HepG2 (cell line): ENCODE results near the gene GDF9. TPM values are rescaled to one million over a fixed set of nuclear protein-coding genes. Genes with fewer than 3 reads are reported as not detected.

Experiments used
- KMT2A ChIP-seq: sonication (generic); formaldehyde crosslinking; IDR thresholded peaks from 2 replicates; pipeline ENCODE4 v1.4.0; 2020; ENCODE audit warnings: missing genetic modification reagents
- POLR2A ChIP-seq, 2 experiments: IDR thresholded peaks; 2 replicates each; pipeline ENCODE4 v1.6.1; 2011; ENCODE audit warnings: low read depth in 2 of 2, low read length in 2 of 2, mild to moderate bottlenecking in 1 of 2, moderate library complexity in 1 of 2; ENCODE audit not compliant: insufficient read depth in 1 of 2
- POLR2AphosphoS5 ChIP-seq: IDR thresholded peaks from 2 replicates; pipeline ENCODE4 v1.6.1; 2012; ENCODE audit warnings: low read depth, low read length
- SMC3 ChIP-seq: IDR thresholded peaks from 2 replicates; pipeline ENCODE4 v1.6.1; 2011; ENCODE audit warnings: low read length, improper control_type of control experiment
- TMF1 ChIP-seq: sonication (generic); formaldehyde crosslinking; IDR thresholded peaks from 2 replicates; pipeline ENCODE4 v1.8.1; 2022; ENCODE audit warnings: low read depth, missing genetic modification reagents
- ZBTB3 ChIP-seq: sonication (generic); formaldehyde crosslinking; IDR thresholded peaks from 2 replicates; pipeline ENCODE4 v1.4.0; 2020; ENCODE audit warnings: low read depth, mild to moderate bottlenecking, moderate library complexity, missing genetic modification reagents, borderline replicate concordance
- ZBTB7A ChIP-seq: sonication (generic); formaldehyde crosslinking; IDR thresholded peaks from 2 replicates; pipeline ENCODE4 v1.8.0; 2022; ENCODE audit warnings: mild to moderate bottlenecking, missing genetic modification reagents
- ZKSCAN5 ChIP-seq: sonication (generic); formaldehyde crosslinking; IDR thresholded peaks from 2 replicates; pipeline ENCODE4 v1.5.1; 2020; ENCODE audit warnings: mild to moderate bottlenecking, missing genetic modification reagents
- ZNF549 ChIP-seq: sonication (generic); formaldehyde crosslinking; IDR thresholded peaks from 2 replicates; pipeline ENCODE4 v1.5.0; 2020; ENCODE audit warnings: missing genetic modification reagents
- polyA plus RNA-seq, 8 experiments: library from polyadenylated mRNA; depleted of rRNA in 3 of 8; stranded (reverse) in 7 of 8; unstranded in 1 of 8; fragments of >200 nt; fragmentation: Illumina TruSeq in 4 of 8; extraction: Trizol in 4 of 8; gene quantifications; 2 replicates each; pipeline versions ENCODE4 v1.2.1 to v1.2.3, GENCODE V29; 2011 to 2016; ENCODE audit warnings: low read depth in 4 of 8, missing spikeins in 1 of 8, mixed read lengths in 1 of 8; ENCODE audit not compliant: insufficient read depth in 1 of 8
- total RNA-seq, 5 experiments: library from RNA; depleted of rRNA; stranded (reverse); fragments of >200 nt; fragmentation: Illumina TruSeq; extraction: Trizol; gene quantifications; 2 replicates each; pipeline ENCODE4 v1.2.3, GENCODE V29; 2016; ENCODE audit warnings: low read depth in 1 of 5
- TF ChIP-seq, protein P1 (sequence below): sonication (generic); formaldehyde crosslinking; IDR thresholded peaks from 2 replicates; pipeline ENCODE4 v1.5.0; 2020; ENCODE audit warnings: mild to moderate bottlenecking, missing genetic modification reagents, borderline replicate concordance
- TF ChIP-seq, protein P2 (sequence below), 2 experiments: IDR thresholded peaks; 2 replicates each; pipeline ENCODE4 v1.6.1; 2011 to 2012; ENCODE audit warnings: low read length in 2 of 2, borderline replicate concordance in 1 of 2, low read depth in 1 of 2, mild to moderate bottlenecking in 1 of 2, moderate library complexity in 1 of 2
- TF ChIP-seq, protein P3 (sequence below): sonication (generic); formaldehyde crosslinking; IDR thresholded peaks from 2 replicates; pipeline ENCODE4; 2020; ENCODE audit warnings: missing genetic modification reagents, mild to moderate bottlenecking, borderline replicate concordance
- TF ChIP-seq, protein P4 (sequence below): sonication (generic); formaldehyde crosslinking; IDR thresholded peaks from 2 replicates; pipeline ENCODE4 v1.4.0; 2020; ENCODE audit warnings: mild to moderate bottlenecking, missing genetic modification reagents

The GDF9 gene
- total and polyA plus RNA-seq, 2 of the 13 experiments (the other 11 are each of a cell fraction or from before 2014, with no cell fraction given) = 0.33 to 0.38 TPM

DNA sequence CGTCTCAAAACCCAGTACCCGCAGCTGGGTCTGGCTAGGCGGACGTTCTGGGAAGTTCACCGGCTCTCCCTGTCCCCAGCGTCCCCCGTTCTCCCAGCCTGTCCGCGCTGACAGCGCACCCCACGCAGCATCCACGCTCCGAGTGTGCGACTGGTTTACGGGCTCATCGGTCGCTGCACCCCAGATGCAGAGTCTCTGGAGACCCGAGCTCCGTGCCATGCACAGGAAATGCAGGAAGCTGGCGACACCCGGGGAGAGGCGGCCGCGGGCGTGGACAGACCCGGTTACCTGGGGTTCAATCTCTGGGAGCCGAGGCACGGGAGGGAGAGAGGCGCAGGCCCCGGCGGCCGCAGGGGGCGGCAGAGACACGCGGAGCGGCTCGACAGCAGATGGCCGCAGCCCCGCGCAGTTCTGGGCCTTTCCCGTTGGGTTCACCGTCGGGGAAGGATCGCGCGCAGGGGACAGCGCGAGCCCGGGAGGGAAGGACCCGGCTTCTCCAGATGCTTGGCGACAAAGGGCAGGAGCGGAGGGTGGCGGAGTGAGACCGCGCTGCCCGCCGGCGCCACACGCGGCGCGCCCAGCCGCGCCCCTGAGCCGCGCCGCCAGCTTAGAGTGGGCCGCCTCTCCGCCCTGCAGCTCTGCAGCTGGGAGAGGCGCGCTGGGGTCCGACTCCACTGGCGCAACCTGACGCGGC is 36.4 kb downstream of the GDF9 start (continued):
- TF ChIP-seq, protein P1, sequence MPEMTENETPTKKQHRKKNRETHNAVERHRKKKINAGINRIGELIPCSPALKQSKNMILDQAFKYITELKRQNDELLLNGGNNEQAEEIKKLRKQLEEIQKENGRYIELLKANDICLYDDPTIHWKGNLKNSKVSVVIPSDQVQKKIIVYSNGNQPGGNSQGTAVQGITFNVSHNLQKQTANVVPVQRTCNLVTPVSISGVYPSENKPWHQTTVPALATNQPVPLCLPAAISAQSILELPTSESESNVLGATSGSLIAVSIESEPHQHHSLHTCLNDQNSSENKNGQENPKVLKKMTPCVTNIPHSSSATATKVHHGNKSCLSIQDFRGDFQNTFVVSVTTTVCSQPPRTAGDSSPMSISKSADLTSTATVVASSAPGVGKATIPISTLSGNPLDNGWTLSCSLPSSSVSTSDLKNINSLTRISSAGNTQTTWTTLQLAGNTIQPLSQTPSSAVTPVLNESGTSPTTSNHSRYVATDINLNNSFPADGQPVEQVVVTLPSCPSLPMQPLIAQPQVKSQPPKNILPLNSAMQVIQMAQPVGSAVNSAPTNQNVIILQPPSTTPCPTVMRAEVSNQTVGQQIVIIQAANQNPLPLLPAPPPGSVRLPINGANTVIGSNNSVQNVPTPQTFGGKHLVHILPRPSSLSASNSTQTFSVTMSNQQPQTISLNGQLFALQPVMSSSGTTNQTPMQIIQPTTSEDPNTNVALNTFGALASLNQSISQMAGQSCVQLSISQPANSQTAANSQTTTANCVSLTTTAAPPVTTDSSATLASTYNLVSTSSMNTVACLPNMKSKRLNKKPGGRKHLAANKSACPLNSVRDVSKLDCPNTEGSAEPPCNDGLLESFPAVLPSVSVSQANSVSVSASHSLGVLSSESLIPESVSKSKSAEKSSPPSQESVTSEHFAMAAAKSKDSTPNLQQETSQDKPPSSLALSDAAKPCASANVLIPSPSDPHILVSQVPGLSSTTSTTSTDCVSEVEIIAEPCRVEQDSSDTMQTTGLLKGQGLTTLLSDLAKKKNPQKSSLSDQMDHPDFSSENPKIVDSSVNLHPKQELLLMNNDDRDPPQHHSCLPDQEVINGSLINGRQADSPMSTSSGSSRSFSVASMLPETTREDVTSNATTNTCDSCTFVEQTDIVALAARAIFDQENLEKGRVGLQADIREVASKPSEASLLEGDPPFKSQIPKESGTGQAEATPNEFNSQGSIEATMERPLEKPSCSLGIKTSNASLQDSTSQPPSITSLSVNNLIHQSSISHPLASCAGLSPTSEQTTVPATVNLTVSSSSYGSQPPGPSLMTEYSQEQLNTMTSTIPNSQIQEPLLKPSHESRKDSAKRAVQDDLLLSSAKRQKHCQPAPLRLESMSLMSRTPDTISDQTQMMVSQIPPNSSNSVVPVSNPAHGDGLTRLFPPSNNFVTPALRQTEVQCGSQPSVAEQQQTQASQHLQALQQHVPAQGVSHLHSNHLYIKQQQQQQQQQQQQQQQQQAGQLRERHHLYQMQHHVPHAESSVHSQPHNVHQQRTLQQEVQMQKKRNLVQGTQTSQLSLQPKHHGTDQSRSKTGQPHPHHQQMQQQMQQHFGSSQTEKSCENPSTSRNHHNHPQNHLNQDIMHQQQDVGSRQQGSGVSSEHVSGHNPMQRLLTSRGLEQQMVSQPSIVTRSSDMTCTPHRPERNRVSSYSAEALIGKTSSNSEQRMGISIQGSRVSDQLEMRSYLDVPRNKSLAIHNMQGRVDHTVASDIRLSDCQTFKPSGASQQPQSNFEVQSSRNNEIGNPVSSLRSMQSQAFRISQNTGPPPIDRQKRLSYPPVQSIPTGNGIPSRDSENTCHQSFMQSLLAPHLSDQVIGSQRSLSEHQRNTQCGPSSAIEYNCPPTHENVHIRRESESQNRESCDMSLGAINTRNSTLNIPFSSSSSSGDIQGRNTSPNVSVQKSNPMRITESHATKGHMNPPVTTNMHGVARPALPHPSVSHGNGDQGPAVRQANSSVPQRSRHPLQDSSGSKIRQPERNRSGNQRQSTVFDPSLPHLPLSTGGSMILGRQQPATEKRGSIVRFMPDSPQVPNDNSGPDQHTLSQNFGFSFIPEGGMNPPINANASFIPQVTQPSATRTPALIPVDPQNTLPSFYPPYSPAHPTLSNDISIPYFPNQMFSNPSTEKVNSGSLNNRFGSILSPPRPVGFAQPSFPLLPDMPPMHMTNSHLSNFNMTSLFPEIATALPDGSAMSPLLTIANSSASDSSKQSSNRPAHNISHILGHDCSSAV (CRISPR knock-in tag) = no peak
- TF ChIP-seq ZBTB7A (CRISPR knock-in tag) (peak; percentile 70; the same call in 1 of the 2 replicates), ZKSCAN5 (CRISPR knock-in tag) (0 out of 2 replicates have a peak, but pooled peaks have one; percentile 17), SMC3 (peak; percentile 27; the same call in 1 of the 2 replicates), ZNF549 (CRISPR knock-in tag) (no peak), TMF1 (CRISPR knock-in tag) (peak; percentile 49; the same call in 1 of the 2 replicates), POLR2A (IDR thresholded peaks at IDR 0.05; ENCODE audit: insufficient read depth in 1 of 2, low read depth in 2 of 2, low read length in 2 of 2) (peak in 1 of 2 experiments; percentile 47; a peak in 1 of 4 replicates), ZBTB3 (CRISPR knock-in tag) (no peak), KMT2A (CRISPR knock-in tag) (peak; percentile 78), POLR2AphosphoS5 (peak; percentile 41)
- TF ChIP-seq, protein P2, sequence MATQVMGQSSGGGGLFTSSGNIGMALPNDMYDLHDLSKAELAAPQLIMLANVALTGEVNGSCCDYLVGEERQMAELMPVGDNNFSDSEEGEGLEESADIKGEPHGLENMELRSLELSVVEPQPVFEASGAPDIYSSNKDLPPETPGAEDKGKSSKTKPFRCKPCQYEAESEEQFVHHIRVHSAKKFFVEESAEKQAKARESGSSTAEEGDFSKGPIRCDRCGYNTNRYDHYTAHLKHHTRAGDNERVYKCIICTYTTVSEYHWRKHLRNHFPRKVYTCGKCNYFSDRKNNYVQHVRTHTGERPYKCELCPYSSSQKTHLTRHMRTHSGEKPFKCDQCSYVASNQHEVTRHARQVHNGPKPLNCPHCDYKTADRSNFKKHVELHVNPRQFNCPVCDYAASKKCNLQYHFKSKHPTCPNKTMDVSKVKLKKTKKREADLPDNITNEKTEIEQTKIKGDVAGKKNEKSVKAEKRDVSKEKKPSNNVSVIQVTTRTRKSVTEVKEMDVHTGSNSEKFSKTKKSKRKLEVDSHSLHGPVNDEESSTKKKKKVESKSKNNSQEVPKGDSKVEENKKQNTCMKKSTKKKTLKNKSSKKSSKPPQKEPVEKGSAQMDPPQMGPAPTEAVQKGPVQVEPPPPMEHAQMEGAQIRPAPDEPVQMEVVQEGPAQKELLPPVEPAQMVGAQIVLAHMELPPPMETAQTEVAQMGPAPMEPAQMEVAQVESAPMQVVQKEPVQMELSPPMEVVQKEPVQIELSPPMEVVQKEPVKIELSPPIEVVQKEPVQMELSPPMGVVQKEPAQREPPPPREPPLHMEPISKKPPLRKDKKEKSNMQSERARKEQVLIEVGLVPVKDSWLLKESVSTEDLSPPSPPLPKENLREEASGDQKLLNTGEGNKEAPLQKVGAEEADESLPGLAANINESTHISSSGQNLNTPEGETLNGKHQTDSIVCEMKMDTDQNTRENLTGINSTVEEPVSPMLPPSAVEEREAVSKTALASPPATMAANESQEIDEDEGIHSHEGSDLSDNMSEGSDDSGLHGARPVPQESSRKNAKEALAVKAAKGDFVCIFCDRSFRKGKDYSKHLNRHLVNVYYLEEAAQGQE (IDR thresholded peaks at IDR 0.05; ENCODE audit: borderline replicate concordance in 1 of 2, low read depth in 1 of 2, low read length in 2 of 2) = peak in 1 of 2 experiments; percentile 28; a peak in 1 of 4 replicates
- TF ChIP-seq, protein P3, sequence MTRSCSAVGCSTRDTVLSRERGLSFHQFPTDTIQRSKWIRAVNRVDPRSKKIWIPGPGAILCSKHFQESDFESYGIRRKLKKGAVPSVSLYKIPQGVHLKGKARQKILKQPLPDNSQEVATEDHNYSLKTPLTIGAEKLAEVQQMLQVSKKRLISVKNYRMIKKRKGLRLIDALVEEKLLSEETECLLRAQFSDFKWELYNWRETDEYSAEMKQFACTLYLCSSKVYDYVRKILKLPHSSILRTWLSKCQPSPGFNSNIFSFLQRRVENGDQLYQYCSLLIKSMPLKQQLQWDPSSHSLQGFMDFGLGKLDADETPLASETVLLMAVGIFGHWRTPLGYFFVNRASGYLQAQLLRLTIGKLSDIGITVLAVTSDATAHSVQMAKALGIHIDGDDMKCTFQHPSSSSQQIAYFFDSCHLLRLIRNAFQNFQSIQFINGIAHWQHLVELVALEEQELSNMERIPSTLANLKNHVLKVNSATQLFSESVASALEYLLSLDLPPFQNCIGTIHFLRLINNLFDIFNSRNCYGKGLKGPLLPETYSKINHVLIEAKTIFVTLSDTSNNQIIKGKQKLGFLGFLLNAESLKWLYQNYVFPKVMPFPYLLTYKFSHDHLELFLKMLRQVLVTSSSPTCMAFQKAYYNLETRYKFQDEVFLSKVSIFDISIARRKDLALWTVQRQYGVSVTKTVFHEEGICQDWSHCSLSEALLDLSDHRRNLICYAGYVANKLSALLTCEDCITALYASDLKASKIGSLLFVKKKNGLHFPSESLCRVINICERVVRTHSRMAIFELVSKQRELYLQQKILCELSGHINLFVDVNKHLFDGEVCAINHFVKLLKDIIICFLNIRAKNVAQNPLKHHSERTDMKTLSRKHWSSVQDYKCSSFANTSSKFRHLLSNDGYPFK = no peak
- TF ChIP-seq, protein P4, sequence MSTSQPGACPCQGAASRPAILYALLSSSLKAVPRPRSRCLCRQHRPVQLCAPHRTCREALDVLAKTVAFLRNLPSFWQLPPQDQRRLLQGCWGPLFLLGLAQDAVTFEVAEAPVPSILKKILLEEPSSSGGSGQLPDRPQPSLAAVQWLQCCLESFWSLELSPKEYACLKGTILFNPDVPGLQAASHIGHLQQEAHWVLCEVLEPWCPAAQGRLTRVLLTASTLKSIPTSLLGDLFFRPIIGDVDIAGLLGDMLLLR (CRISPR knock-in tag) = peak; percentile 57; the same call in 1 of the 2 replicates
